BE2C (cell line): Measurements from ENCODE around the gene CDH20.

ENCODE experiments used
- DNase-seq: peaks from one replicate; pipeline ENCODE4 v3.0.0-alpha.2; 2020
- H3K27me3 ChIP-seq: fragments of 250-450 bp; sonication (Bioruptor Pico); 2 replicates; pipeline ENCODE4 v1.5.1; 2020; ENCODE audit warnings: mild to moderate bottlenecking
- H3K36me3 ChIP-seq: fragments of 250-450 bp; sonication (Bioruptor Pico); 2 replicates; pipeline ENCODE4 v1.5.1; 2020; ENCODE audit warnings: mild to moderate bottlenecking
- H3K4me1 ChIP-seq: fragments of 250-450 bp; sonication (Bioruptor Pico); 2 replicates; pipeline ENCODE4 v1.5.1; 2020
- H3K4me3 ChIP-seq: 2 replicates; pipeline ENCODE4 v1.5.1; 2011; ENCODE audit warnings: low read depth, low read length
- H3K9me3 ChIP-seq: fragments of 250-450 bp; sonication (Bioruptor Pico); 2 replicates; pipeline ENCODE4 v1.5.1; 2020
- TF ChIP-seq, protein P1 (sequence below): IDR thresholded peaks from 2 replicates; pipeline ENCODE4 v1.5.1; 2012; ENCODE audit warnings: mild to moderate bottlenecking, low read depth, low read length

CDH20 gene

DNA sequence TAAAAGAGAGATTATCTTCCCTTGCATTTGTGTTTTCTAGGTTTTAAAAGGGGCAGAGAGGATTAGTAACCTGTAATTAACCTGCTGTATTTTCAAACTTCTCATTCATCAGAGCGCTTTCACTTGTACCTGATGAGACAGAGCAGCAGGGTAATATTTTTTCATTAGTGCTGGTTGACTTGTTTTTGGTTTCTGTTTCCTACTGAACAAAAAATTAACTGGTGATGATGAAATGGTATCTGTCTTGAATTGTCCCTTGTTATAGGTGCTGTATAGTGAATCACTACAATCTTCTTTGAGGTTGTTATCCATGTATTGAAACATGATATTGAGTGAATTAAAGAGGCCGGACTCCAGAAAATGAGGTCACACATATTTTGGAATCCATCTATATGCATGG lies 37.9 kb downstream of the CDH20 start:
- no peak for DNase-seq
- TF ChIP-seq, protein P1, sequence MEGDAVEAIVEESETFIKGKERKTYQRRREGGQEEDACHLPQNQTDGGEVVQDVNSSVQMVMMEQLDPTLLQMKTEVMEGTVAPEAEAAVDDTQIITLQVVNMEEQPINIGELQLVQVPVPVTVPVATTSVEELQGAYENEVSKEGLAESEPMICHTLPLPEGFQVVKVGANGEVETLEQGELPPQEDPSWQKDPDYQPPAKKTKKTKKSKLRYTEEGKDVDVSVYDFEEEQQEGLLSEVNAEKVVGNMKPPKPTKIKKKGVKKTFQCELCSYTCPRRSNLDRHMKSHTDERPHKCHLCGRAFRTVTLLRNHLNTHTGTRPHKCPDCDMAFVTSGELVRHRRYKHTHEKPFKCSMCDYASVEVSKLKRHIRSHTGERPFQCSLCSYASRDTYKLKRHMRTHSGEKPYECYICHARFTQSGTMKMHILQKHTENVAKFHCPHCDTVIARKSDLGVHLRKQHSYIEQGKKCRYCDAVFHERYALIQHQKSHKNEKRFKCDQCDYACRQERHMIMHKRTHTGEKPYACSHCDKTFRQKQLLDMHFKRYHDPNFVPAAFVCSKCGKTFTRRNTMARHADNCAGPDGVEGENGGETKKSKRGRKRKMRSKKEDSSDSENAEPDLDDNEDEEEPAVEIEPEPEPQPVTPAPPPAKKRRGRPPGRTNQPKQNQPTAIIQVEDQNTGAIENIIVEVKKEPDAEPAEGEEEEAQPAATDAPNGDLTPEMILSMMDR = no peak
- Histone ChIP-seq H3K4me3 (no peak overlapping the region), H3K9me3 (no peaks in the 10 kb centered on the region), H3K36me3 (no peaks in the 10 kb centered on the region), H3K27me3 (no peaks in the 10 kb centered on the region), H3K4me1 (no peaks in the 10 kb centered on the region)

DNA sequence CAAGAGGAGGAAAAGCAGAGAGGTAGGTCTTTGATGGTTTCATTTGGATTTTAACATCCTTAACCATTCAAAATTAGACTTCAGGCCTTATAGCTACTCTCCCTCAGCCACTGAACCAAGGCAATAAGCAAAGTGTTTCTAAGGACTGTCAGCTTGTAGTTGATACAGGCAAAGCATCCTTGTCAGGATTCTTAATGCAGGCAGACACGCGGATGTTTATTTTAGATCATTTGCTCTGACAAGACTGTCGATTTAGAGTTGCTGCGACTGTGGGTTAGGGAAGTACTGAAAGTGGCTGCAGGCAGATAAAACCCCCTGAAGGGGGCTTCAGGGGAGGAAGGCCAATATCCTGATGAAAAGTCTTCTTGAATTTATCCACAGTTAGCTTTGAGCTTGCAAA lies 46.6 kb downstream of the CDH20 start:
- Histone ChIP-seq H3K4me3 (no peak overlapping the region), H3K36me3 (no peaks in the 10 kb centered on the region), H3K4me1 (no peaks in the 10 kb centered on the region), H3K9me3 (no peaks in the 10 kb centered on the region), H3K27me3 (no peaks in the 10 kb centered on the region)
- TF ChIP-seq, protein P1 = no peak
- DNase-seq = no peak

DNA sequence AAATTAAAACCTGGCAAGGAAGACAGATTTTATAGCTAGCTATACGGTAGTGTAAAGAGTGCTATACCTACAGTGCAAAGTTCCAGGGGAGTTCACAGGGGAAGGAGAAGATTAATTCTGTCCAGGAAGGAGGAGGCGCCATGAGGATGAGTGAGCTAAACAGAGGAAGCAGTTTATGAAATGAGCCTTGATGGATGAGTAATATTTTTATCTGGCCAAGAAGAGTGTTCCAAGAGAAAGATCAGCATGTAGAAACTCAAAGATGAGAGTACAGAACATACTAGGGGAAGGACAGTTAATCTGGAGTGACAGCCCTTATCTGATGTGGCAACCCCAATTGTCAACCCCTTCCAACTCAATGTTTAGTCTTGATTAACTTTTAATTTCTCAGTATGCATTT lies 54.8 kb downstream of the CDH20 start:
- Histone ChIP-seq H3K4me1 (no peaks in the 10 kb centered on the region), H3K4me3 (no peak overlapping the region), H3K36me3 (no peaks in the 10 kb centered on the region), H3K27me3 (no peaks in the 10 kb centered on the region), H3K9me3 (no peaks in the 10 kb centered on the region)
- TF ChIP-seq, protein P1 = no peak
- DNase-seq = no peak

DNA sequence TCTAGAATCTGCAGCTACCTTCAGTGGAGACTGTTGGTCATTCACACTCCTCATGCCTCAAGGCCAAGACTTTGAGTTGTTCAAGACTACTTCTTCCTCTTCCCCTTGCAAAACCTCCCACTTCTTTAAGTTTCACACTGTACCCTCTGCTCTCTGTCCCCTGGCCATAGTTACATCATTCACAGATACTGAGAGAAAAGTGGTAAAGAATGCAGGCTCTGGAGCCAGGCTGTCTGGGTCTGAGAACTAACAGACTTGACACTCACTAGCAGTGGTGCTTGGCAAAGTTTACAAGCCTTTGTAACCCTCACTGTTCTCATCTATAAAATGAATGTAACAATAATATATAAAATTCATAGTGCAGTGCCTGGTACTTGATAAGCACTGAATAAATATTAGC lies 61.8 kb downstream of the CDH20 start:
- Histone ChIP-seq H3K4me1 (no peaks in the 10 kb centered on the region), H3K36me3 (no peaks in the 10 kb centered on the region), H3K4me3 (no peak overlapping the region), H3K9me3 (no peaks in the 10 kb centered on the region), H3K27me3 (no peaks in the 10 kb centered on the region)
- TF ChIP-seq, protein P1 = no peak
- no peak for DNase-seq

DNA sequence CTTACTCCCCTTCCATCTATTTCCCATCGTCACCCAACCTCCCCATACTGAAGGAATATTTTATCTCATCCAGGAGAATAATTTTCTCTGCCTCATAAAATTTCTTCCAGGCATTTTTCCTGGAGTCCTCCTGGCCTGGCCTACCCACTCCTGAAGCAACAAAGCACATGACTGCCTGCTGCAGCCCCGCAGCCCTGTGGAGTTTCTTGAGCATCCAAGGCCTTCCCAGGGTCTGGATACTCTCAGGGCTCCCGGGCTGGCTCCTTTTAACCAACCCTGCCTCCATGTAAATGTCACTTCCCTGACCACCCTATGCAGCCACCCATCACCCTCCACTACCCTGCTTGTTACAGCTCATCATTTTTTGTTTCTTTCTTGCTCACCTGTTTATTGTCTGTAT lies 64.0 kb downstream of the CDH20 start:
- Histone ChIP-seq H3K4me3 (no peak overlapping the region), H3K9me3 (no peaks in the 10 kb centered on the region), H3K4me1 (no peaks in the 10 kb centered on the region), H3K27me3 (no peaks in the 10 kb centered on the region), H3K36me3 (no peaks in the 10 kb centered on the region)
- TF ChIP-seq, protein P1 = no peak
- DNase-seq = no peak

DNA sequence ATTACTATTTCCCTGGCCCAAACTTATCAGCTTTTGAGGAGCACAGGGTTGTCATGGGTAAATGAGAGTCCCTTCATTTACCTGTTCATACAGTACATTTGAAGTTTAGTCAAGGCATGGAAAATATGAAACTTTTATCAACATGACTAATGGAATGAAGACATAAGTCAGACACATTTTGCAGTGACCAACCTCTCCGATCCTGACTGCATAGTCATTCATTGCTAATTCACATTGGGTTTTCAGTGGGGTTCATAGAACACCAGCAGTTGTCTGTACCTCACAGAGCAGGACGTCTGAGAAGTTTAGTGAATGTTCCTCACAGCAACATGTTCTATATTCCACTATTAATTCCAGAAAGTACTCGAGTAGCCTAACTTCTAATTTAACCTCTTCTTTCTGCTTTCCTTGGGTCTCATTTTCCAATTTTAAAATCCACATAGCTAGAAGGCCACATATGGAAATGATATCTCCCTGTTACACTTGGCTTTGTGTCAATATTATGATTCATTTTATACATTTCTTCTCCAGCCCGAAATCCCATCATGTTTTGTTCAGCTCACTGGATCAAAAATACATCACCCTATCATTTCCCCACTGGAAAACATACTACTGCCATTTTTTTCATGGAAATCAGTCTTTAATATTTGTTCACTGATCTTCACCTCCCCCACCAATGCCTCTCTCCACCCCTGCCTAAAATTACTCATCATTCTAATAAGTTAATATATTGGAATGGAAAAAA lies 65.9 kb downstream of the CDH20 start:
- Histone ChIP-seq H3K9me3 (no peaks in the 10 kb centered on the region), H3K36me3 (no peaks in the 10 kb centered on the region), H3K27me3 (no peaks in the 10 kb centered on the region), H3K4me1 (no peaks in the 10 kb centered on the region), H3K4me3 (no peak overlapping the region)
- no peak for DNase-seq
- TF ChIP-seq, protein P1 = no peak
